Panc1 (cell line): ENCODE measurements around the gene STRADB.

ENCODE experiments used
- CTCF ChIP-seq: fragments of 450-650 bp; IDR thresholded peaks from 2 replicates; pipeline ENCODE4 v1.5.1; 2017; ENCODE audit warnings: mild to moderate bottlenecking
- POLR2AphosphoS5 ChIP-seq: IDR thresholded peaks from 2 replicates; pipeline ENCODE4 v1.6.1; 2012; ENCODE audit warnings: mild to moderate bottlenecking, low read depth, low read length, moderate library complexity
- REST ChIP-seq, 2 experiments: IDR thresholded peaks; 2 replicates each; pipeline ENCODE4 v1.6.1; 2011 to 2012; ENCODE audit warnings: low read depth in 2 of 2, control low read depth in 1 of 2, low read length in 1 of 2, mild to moderate bottlenecking in 1 of 2, moderate library complexity in 1 of 2; ENCODE audit not compliant: insufficient read depth in 1 of 2

- TF ChIP-seq CTCF (no peak), POLR2AphosphoS5 (no peak), REST (IDR thresholded peaks at IDR 0.05; ENCODE audit: insufficient read depth in 1 of 2, low read depth in 2 of 2, low read length in 1 of 2) (no peak)
Observed at GRCh38 chr2:201413552-201413951, 38.0 kb upstream of the STRADB start.
